WERI-Rb-1 (cell line): ENCODE data around the gene MAST4.

ENCODE experiments used
- DNase-seq: peaks from one replicate; pipeline ENCODE4 v3.0.0-alpha.2; 2020
- H3K27ac ChIP-seq: fragments of 250-450 bp; sonication (Bioruptor Pico); 2 replicates; pipeline ENCODE4 v1.5.1; 2020; ENCODE audit warnings: mild to moderate bottlenecking, moderate library complexity
- H3K27me3 ChIP-seq: fragments of 250-450 bp; sonication (Bioruptor Pico); 2 replicates; pipeline ENCODE4 v1.5.1; 2021; ENCODE audit warnings: mild to moderate bottlenecking, low read depth, moderate library complexity; ENCODE audit not compliant: insufficient read depth, severe bottlenecking
- H3K36me3 ChIP-seq: fragments of 250-450 bp; sonication (Bioruptor Pico); 2 replicates; pipeline ENCODE4 v1.5.1; 2020; ENCODE audit warnings: mild to moderate bottlenecking, moderate library complexity
- H3K4me3 ChIP-seq: 2 replicates; pipeline ENCODE4 v1.5.1; 2011; ENCODE audit warnings: low read depth, mild to moderate bottlenecking, control low read depth, low read length
- H3K9me3 ChIP-seq: fragments of 250-450 bp; sonication (Bioruptor Pico); 2 replicates; pipeline ENCODE4 v1.5.1; 2021; ENCODE audit warnings: mild to moderate bottlenecking, moderate library complexity; ENCODE audit not compliant: severe bottlenecking
- CTCF ChIP-seq: IDR thresholded peaks from 2 replicates; pipeline ENCODE4 v1.5.1; 2011; ENCODE audit warnings: low read depth, mild to moderate bottlenecking, control low read depth, inconsistent platforms, low read length

Gene MAST4

GRCh38 chr5:66856041-66856805 is 260.0 kb downstream of the MAST4 start:
- H3K27ac ChIP-seq = no peak overlapping the region
- no peak for DNase-seq
- no peak for TF ChIP-seq CTCF
- no peaks in the 10 kb centered on the region for H3K27me3 ChIP-seq
- no peaks in the 10 kb centered on the region for H3K9me3 ChIP-seq
- no peak overlapping the region for H3K4me3 ChIP-seq
- no peaks in the 10 kb centered on the region for H3K36me3 ChIP-seq

- Histone ChIP-seq H3K4me3 (no peak overlapping the region), H3K9me3 (no peaks in the 10 kb centered on the region), H3K27me3 (no peaks in the 10 kb centered on the region), H3K27ac (no peak overlapping the region), H3K36me3 (no peaks in the 10 kb centered on the region)
- TF ChIP-seq CTCF = no peak
- no peak for DNase-seq
Observed at GRCh38 chr5:66859526-66859925, 263.3 kb downstream of the MAST4 start.

- Histone ChIP-seq H3K4me3 (no peak overlapping the region), H3K9me3 (no peaks in the 10 kb centered on the region), H3K36me3 (no peaks in the 10 kb centered on the region), H3K27ac (no peak overlapping the region), H3K27me3 (no peaks in the 10 kb centered on the region)
- no peak for TF ChIP-seq CTCF
- no peak for DNase-seq
Observed at GRCh38 chr5:66860199-66860975, 264.2 kb downstream of the MAST4 start.

GRCh38 chr5:66861402-66861801 is 265.2 kb downstream of the MAST4 start:
- DNase-seq = no peak
- no peak for TF ChIP-seq CTCF
- no peaks in the 10 kb centered on the region for H3K9me3 ChIP-seq

GRCh38 chr5:66862020-66862419 is 265.8 kb downstream of the MAST4 start:
- Histone ChIP-seq H3K27ac (no peak overlapping the region), H3K27me3 (no peaks in the 10 kb centered on the region), H3K36me3 (no peaks in the 10 kb centered on the region), H3K9me3 (no peaks in the 10 kb centered on the region), H3K4me3 (no peak overlapping the region)
- no peak for DNase-seq
- TF ChIP-seq CTCF = no peak

More at GRCh38 chr5:66861402-66861801, 265.2 kb downstream of the MAST4 start:
- no peaks in the 10 kb centered on the region for H3K27me3 ChIP-seq
- no peak overlapping the region for H3K27ac ChIP-seq
- H3K36me3 ChIP-seq = no peaks in the 10 kb centered on the region
- H3K4me3 ChIP-seq = no peak overlapping the region
